Liver (tissue), 9 donors: ENCODE data around the gene TOGARAM1. TPM values are rescaled to one million over a fixed set of nuclear protein-coding genes. Genes with fewer than 3 reads are reported as not detected.

Source experiments
- DNase-seq: peaks from one replicate; pipeline ENCODE4 v3.0.0-alpha.2; 2017; ENCODE audit warnings: low spot score
- H3K27ac ChIP-seq, 2 donors: one replicate each; pipeline ENCODE4 v1.7.0; 2013; ENCODE audit warnings: inconsistent platforms in 2 of 2, low read length in 2 of 2, control low read depth in 1 of 2, low read depth in 1 of 2, mild to moderate bottlenecking in 1 of 2
- H3K27me3 ChIP-seq, 4 donors: one replicate each; pipeline versions ENCODE4 v1.6.1 to v1.7.0; 2013; ENCODE audit warnings: low read length in 3 of 4, inconsistent platforms in 1 of 4, mild to moderate bottlenecking in 1 of 4, moderate library complexity in 1 of 4; ENCODE audit not compliant: control insufficient read depth in 4 of 4, insufficient read depth in 4 of 4
- H3K36me3 ChIP-seq, 4 donors: one replicate each; pipeline versions ENCODE4 v1.6.1 to v1.7.0; 2013; ENCODE audit warnings: low read length in 3 of 4, mild to moderate bottlenecking in 3 of 4, low read depth in 1 of 4, moderate library complexity in 1 of 4; ENCODE audit not compliant: control insufficient read depth in 4 of 4, insufficient read depth in 3 of 4
- H3K4me1 ChIP-seq, 4 donors: one replicate each; pipeline versions ENCODE4 v1.6.1 to v1.7.0; 2013; ENCODE audit warnings: low read length in 3 of 4, mild to moderate bottlenecking in 3 of 4, moderate library complexity in 1 of 4; ENCODE audit not compliant: control insufficient read depth in 4 of 4, insufficient read depth in 4 of 4
- H3K4me3 ChIP-seq, 3 donors: one replicate each; pipeline versions ENCODE4 v1.6.1 to v1.7.0; 2013; ENCODE audit warnings: low read length in 3 of 3, control low read depth in 1 of 3, low read depth in 1 of 3, mild to moderate bottlenecking in 1 of 3
- H3K9ac ChIP-seq, 2 donors: one replicate each; pipeline ENCODE4 v1.7.0; 2013; ENCODE audit warnings: low read length in 2 of 2, mild to moderate bottlenecking in 2 of 2, moderate library complexity in 2 of 2, control low read depth in 1 of 2, low read depth in 1 of 2
- H3K9me3 ChIP-seq, 4 donors: one replicate each; pipeline versions ENCODE4 v1.6.1 to v1.7.0; 2013; ENCODE audit warnings: low read length in 3 of 4; ENCODE audit not compliant: control insufficient read depth in 4 of 4
- ATF3 ChIP-seq: IDR thresholded peaks from 2 replicates; pipeline ENCODE4 v1.6.1; 2016; ENCODE audit warnings: antibody characterized with exemption
- EGR1 ChIP-seq, 2 donors: IDR thresholded peaks; 2 replicates each; pipeline ENCODE4 v1.6.1; 2016 to 2018; ENCODE audit warnings: antibody characterized with exemption in 2 of 2, low read depth in 2 of 2
- FOXA1 ChIP-seq: IDR thresholded peaks from 2 replicates; pipeline ENCODE4 v1.6.1; 2016; ENCODE audit warnings: antibody characterized with exemption
- FOXA2 ChIP-seq: IDR thresholded peaks from 2 replicates; pipeline ENCODE4 v1.6.1; 2016; ENCODE audit warnings: antibody characterized with exemption
- GABPA ChIP-seq, 2 donors: IDR thresholded peaks in 1 of 2; conservative IDR thresholded peaks in 1 of 2; 2 replicates each; pipeline ENCODE4 v1.6.1; 2016; ENCODE audit warnings: antibody characterized with exemption in 2 of 2, mild to moderate bottlenecking in 1 of 2, moderate library complexity in 1 of 2
- HNF4A ChIP-seq, 2 donors: conservative IDR thresholded peaks; 2 replicates each; pipeline ENCODE4 v1.6.1; 2016; ENCODE audit warnings: antibody characterized with exemption in 2 of 2, mild to moderate bottlenecking in 2 of 2
- HNF4G ChIP-seq: IDR thresholded peaks from 2 replicates; pipeline ENCODE4 v1.6.1; 2016; ENCODE audit warnings: antibody characterized with exemption
- JUND ChIP-seq, 2 donors: IDR thresholded peaks; 2 replicates each; pipeline ENCODE4 v1.6.1; 2016; ENCODE audit warnings: antibody characterized with exemption in 2 of 2
- NR2F2 ChIP-seq: IDR thresholded peaks from 2 replicates; pipeline ENCODE4 v1.6.1; 2016; ENCODE audit warnings: antibody characterized with exemption
- RAD21 ChIP-seq, 2 donors: IDR thresholded peaks; 2 replicates each; pipeline ENCODE4 v1.6.1; 2016; ENCODE audit warnings: antibody characterized with exemption in 2 of 2, mild to moderate bottlenecking in 2 of 2
- RXRA ChIP-seq, 2 donors: IDR thresholded peaks; 2 replicates each; pipeline ENCODE4 v1.6.1; 2017 to 2018; ENCODE audit warnings: antibody characterized with exemption in 2 of 2, mild to moderate bottlenecking in 1 of 2
- SP1 ChIP-seq: IDR thresholded peaks from 2 replicates; pipeline ENCODE4 v1.6.1; 2018; ENCODE audit warnings: antibody characterized with exemption, mild to moderate bottlenecking
- TAF1 ChIP-seq: conservative IDR thresholded peaks from 2 replicates; pipeline ENCODE4 v1.6.1; 2016; ENCODE audit warnings: antibody characterized with exemption, mild to moderate bottlenecking
- YY1 ChIP-seq: IDR thresholded peaks from 2 replicates; pipeline ENCODE4 v1.6.1; 2016; ENCODE audit warnings: antibody characterized with exemption, mild to moderate bottlenecking
- ZBTB33 ChIP-seq: IDR thresholded peaks from 2 replicates; pipeline ENCODE4 v1.6.1; 2016; ENCODE audit warnings: antibody characterized with exemption
- WGBS: extraction: QIAGEN DNeasy Blood & Tissue Kit; methylation state at CpG from one replicate; pipeline ENCODE4 v1.1.7; 2013; 5-methylcytosine and 5-hydroxymethylcytosine counted together
- polyA plus RNA-seq, 2 donors: library from polyadenylated mRNA; stranded (reverse) in 1 of 2; unstranded in 1 of 2; fragments of 200-250 nt in 1 of 2; fragments of >200 nt in 1 of 2; fragmentation: Nextera tagmentation in 1 of 2; extraction: Ambion mirVana in 1 of 2; gene quantifications; one replicate each; pipeline versions ENCODE4 v1.2.1 to v1.2.3, GENCODE V29; 2013 to 2015
- total RNA-seq, 2 donors: library from RNA; depleted of rRNA; stranded (reverse); fragments of >200 nt; gene quantifications; one replicate each; pipeline ENCODE4 v1.2.3, GENCODE V29; 2014
- TF ChIP-seq, protein P1 (sequence below): IDR thresholded peaks from 2 replicates; pipeline ENCODE4 v1.6.1; 2016; ENCODE audit warnings: antibody characterized with exemption
- TF ChIP-seq, protein P2 (sequence below): IDR thresholded peaks from 2 replicates; pipeline ENCODE4 v1.6.1; 2016; ENCODE audit warnings: antibody characterized with exemption, mild to moderate bottlenecking
- TF ChIP-seq, protein P3 (sequence below): fragments of 150-350 bp; IDR thresholded peaks from 2 replicates; pipeline ENCODE4 v1.5.1; 2017; ENCODE audit warnings: improper control_type of control experiment, low read depth, low read length; ENCODE audit not compliant: missing input control
- donor health status: healthy.
- donor health status: healthy.
- donor health status: healthy.
- donor health status: healthy.
- donor health status: healthy.

The TOGARAM1 gene
- total and polyA plus RNA-seq, 4 donors: 2.5 to 12.7 (median 7.5) TPM

DNA sequence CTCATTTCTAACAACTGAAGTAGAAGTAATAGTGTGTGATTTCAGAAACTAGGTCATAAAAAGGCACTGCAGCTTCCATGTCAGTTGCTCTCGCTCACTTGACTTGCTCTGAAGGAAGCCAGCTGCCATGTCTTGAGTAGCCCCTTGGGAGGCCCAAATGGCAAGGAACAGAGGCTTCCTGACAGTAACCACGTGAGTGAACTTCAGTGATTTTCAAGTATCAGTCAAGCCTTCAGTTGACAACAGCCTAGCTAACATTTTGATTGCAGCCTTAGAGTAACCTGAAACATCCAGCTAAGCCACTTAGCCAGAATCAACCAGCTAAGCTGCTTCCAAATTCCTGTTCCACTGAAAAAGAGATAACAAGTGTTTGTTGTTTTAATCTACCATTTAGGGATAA is 26.7 kb downstream of the TOGARAM1 start:
- Histone ChIP-seq H3K27ac (no peak overlapping the region), H3K36me3 (no peaks in the 10 kb centered on the region), H3K27me3 (no peaks in the 10 kb centered on the region), H3K4me3 (no peak overlapping the region), H3K9me3 (no peaks in the 10 kb centered on the region), H3K4me1 (no peaks in the 10 kb centered on the region), H3K9ac (no peak overlapping the region)
- no peak for DNase-seq
- no peak for TF ChIP-seq EGR1 (IDR thresholded peaks at IDR 0.05; ENCODE audit: low read depth in 2 of 2)
- 81% methylated on average over 2 of the region's 2 CpGs for WGBS

- WGBS: 90% methylated on average over 3 of the region's 3 CpGs
These were observed 27.8 kb downstream of the TOGARAM1 start for GRCh38 chr14:44989497-44990440.

More at GRCh38 chr14:44989497-44990440, 27.8 kb downstream of the TOGARAM1 start:
- H3K9me3 ChIP-seq: no peaks in the 10 kb centered on the region
- no peaks in the 10 kb centered on the region for H3K27me3 ChIP-seq
- no peak overlapping the region for H3K9ac ChIP-seq
- H3K4me3 ChIP-seq: no peak overlapping the region
- TF ChIP-seq, protein P1, sequence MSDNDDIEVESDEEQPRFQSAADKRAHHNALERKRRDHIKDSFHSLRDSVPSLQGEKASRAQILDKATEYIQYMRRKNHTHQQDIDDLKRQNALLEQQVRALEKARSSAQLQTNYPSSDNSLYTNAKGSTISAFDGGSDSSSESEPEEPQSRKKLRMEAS: no peak
- TF ChIP-seq HNF4A (conservative IDR thresholded peaks at IDR 0.05) (no peak), RAD21 (IDR thresholded peaks at IDR 0.05) (no peak), RXRA (IDR thresholded peaks at IDR 0.05) (no peak), SP1 (no peak), EGR1 (IDR thresholded peaks at IDR 0.05; ENCODE audit: low read depth in 2 of 2) (no peak), FOXA1 (no peak), ATF3 (no peak), GABPA (IDR thresholded peaks at IDR 0.05 in 1 of 2, conservative IDR thresholded peaks at IDR 0.05 in 1 of 2) (no peak), TAF1 (no peak), JUND (IDR thresholded peaks at IDR 0.05) (no peak), ZBTB33 (no peak), YY1 (no peak), NR2F2 (no peak), HNF4G (no peak), FOXA2 (no peak)
- TF ChIP-seq, protein P2, sequence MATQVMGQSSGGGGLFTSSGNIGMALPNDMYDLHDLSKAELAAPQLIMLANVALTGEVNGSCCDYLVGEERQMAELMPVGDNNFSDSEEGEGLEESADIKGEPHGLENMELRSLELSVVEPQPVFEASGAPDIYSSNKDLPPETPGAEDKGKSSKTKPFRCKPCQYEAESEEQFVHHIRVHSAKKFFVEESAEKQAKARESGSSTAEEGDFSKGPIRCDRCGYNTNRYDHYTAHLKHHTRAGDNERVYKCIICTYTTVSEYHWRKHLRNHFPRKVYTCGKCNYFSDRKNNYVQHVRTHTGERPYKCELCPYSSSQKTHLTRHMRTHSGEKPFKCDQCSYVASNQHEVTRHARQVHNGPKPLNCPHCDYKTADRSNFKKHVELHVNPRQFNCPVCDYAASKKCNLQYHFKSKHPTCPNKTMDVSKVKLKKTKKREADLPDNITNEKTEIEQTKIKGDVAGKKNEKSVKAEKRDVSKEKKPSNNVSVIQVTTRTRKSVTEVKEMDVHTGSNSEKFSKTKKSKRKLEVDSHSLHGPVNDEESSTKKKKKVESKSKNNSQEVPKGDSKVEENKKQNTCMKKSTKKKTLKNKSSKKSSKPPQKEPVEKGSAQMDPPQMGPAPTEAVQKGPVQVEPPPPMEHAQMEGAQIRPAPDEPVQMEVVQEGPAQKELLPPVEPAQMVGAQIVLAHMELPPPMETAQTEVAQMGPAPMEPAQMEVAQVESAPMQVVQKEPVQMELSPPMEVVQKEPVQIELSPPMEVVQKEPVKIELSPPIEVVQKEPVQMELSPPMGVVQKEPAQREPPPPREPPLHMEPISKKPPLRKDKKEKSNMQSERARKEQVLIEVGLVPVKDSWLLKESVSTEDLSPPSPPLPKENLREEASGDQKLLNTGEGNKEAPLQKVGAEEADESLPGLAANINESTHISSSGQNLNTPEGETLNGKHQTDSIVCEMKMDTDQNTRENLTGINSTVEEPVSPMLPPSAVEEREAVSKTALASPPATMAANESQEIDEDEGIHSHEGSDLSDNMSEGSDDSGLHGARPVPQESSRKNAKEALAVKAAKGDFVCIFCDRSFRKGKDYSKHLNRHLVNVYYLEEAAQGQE: no peak
- TF ChIP-seq, protein P3, sequence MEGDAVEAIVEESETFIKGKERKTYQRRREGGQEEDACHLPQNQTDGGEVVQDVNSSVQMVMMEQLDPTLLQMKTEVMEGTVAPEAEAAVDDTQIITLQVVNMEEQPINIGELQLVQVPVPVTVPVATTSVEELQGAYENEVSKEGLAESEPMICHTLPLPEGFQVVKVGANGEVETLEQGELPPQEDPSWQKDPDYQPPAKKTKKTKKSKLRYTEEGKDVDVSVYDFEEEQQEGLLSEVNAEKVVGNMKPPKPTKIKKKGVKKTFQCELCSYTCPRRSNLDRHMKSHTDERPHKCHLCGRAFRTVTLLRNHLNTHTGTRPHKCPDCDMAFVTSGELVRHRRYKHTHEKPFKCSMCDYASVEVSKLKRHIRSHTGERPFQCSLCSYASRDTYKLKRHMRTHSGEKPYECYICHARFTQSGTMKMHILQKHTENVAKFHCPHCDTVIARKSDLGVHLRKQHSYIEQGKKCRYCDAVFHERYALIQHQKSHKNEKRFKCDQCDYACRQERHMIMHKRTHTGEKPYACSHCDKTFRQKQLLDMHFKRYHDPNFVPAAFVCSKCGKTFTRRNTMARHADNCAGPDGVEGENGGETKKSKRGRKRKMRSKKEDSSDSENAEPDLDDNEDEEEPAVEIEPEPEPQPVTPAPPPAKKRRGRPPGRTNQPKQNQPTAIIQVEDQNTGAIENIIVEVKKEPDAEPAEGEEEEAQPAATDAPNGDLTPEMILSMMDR: no peak
- H3K36me3 ChIP-seq: no peaks in the 10 kb centered on the region
- no peaks in the 10 kb centered on the region for H3K4me1 ChIP-seq
- no peak overlapping the region for H3K27ac ChIP-seq
- DNase-seq: no peak
